Spleen (tissue), 11 donors: ENCODE data around the gene DAPK2. TPM values are rescaled to one million over a fixed set of nuclear protein-coding genes. Genes with fewer than 3 reads are reported as not detected.
A peak's percentile ranks its signal among the peaks of the same experiment; 100 is the strongest.

ENCODE experiments used
- DNase-seq: peaks from one replicate; pipeline ENCODE4 v3.0.0-alpha.2; 2020
- H3K27ac ChIP-seq, 8 donors: fragments of 200-600 bp; sonication (generic) in 7 of 8; 1 replicate in 4 of 8; 2 replicates in 4 of 8; pipeline versions ENCODE4 v1.5.0 to v1.8.0; 2016 to 2021; ENCODE audit warnings: inconsistent platforms in 4 of 8, mild to moderate bottlenecking in 4 of 8, moderate library complexity in 1 of 8
- H3K27me3 ChIP-seq, 7 donors: fragments of 200-600 bp; sonication (generic) in 6 of 7; replicated peaks in 1 of 7; 1 replicate in 4 of 7; 2 replicates in 3 of 7; pipeline versions ENCODE4 v1.5.0 to v1.8.0; 2016 to 2021; ENCODE audit warnings: inconsistent platforms in 3 of 7, mild to moderate bottlenecking in 1 of 7
- H3K36me3 ChIP-seq, 6 donors: fragments of 200-600 bp; sonication (generic) in 5 of 6; 1 replicate in 4 of 6; 2 replicates in 2 of 6; pipeline versions ENCODE4 v1.5.0 to v1.8.0; 2016 to 2021; ENCODE audit warnings: inconsistent platforms in 2 of 6
- H3K4me1 ChIP-seq, 6 donors: fragments of 200-600 bp; sonication (generic) in 5 of 6; 1 replicate in 3 of 6; 2 replicates in 3 of 6; pipeline versions ENCODE4 v1.5.0 to v1.8.0; 2016 to 2021; ENCODE audit warnings: inconsistent platforms in 3 of 6
- H3K4me3 ChIP-seq, 8 donors: fragments of 200-600 bp; sonication (generic) in 7 of 8; 1 replicate in 4 of 8; 2 replicates in 4 of 8; pipeline versions ENCODE4 v1.5.0 to v1.8.0; 2016 to 2021; ENCODE audit warnings: inconsistent platforms in 4 of 8, mild to moderate bottlenecking in 4 of 8, moderate library complexity in 2 of 8
- H3K9me3 ChIP-seq, 8 donors: fragments of 200-600 bp; sonication (generic) in 7 of 8; 1 replicate in 4 of 8; 2 replicates in 4 of 8; pipeline versions ENCODE4 v1.5.0 to v1.8.0; 2016 to 2021; ENCODE audit warnings: inconsistent platforms in 4 of 8
- CTCF ChIP-seq, 11 experiments: fragments of 200-600 bp in 7 of 11; fragments of 450-650 bp in 4 of 11; sonication (generic) in 4 of 11; IDR thresholded peaks in 8 of 11; conservative IDR thresholded peaks in 3 of 11; 1 replicate in 7 of 11; 2 replicates in 4 of 11; pipeline versions ENCODE4 v1.4.0 to v1.8.0; 2016 to 2021; ENCODE audit warnings: antibody characterized with exemption in 11 of 11, inconsistent platforms in 4 of 11, mild to moderate bottlenecking in 1 of 11
- POLR2A ChIP-seq, 3 donors: fragments of 450-650 bp; IDR thresholded peaks; one replicate each; pipeline ENCODE4 v1.5.1; 2017; ENCODE audit warnings: antibody characterized with exemption in 3 of 3, mild to moderate bottlenecking in 1 of 3
- POLR2AphosphoS5 ChIP-seq, 3 donors: sonication (generic); formaldehyde crosslinking; IDR thresholded peaks; one replicate each; pipeline ENCODE4 v1.5.1; 2017; ENCODE audit warnings: antibody characterized with exemption in 3 of 3
- whole genome bisulfite sequencing, 5 donors: extraction: QIAGEN DNeasy Blood & Tissue Kit in 3 of 5; methylation state at CpG; one replicate each; pipeline versions ENCODE4 v1.1.5 to v1.1.7; 2013 to 2018; 5-methylcytosine and 5-hydroxymethylcytosine counted together
- intact Hi-C: fragments of 100-400 bp; cut with DNase I; formaldehyde crosslinking; loops from one replicate; pipeline ENCODE4 v1.15.0; 2023; ENCODE audit warnings: low total_unique reads
- polyA plus RNA-seq, 3 donors: library from polyadenylated mRNA; stranded (reverse); fragments of 200-250 nt; gene quantifications; one replicate each; pipeline ENCODE4 v1.2.1, GENCODE V29; 2013
- total RNA-seq, 7 donors: library from RNA; depleted of rRNA in 3 of 7; stranded (reverse); fragments of >200 nt in 3 of 7; fragmentation: NEBNext Ultra II Directional in 4 of 7; extraction: Animal tissue kit (Norgen Biotek cat#: 25700) in 4 of 7; gene quantifications; one replicate each; pipeline versions ENCODE4 v1.1.0 to v1.2.1, GENCODE V29; 2016 to 2021
- donor health status: healthy with polysubstance abuse.
- donor health status: DM: no; HTN: no; CAD: no; lungs with moderate emphysema.
- donor health status: DM: no; HTN: no; CAD: no.
- donor health status: Bipolar disorder and iron deficiency.
- donor health status: healthy.
- donor health status: DM: no; HTN: no; CAD: no.
- donor health status: DM: yes; HTN: yes; CAD: no.

Gene DAPK2
- total and polyA plus RNA-seq, 10 donors = 4.9 to 38.3 (median 15.5) TPM

DNA sequence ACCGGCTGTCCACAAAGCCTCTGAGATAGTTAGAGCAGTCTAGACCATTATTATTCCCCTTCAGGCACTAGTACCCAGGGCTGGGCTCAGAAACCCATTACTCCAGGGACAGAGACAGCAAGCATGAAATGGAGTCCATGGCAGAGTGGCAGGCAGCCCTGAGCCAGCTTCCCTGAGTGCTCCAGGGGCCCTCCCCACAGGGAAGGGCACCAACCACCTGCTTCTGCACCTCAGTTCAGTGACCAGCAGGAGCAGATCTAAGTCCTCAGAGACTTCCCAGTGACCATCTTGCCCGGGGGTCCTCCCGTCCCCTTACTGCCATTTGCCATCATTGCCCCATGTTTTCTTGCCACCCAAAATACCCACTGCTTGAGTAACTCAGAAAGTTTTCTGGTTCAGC, 62.0 kb downstream of the DAPK2 start:
- H3K4me1 ChIP-seq = peaks cover 21 to 69% (median 45%) of the 10 kb centered on the region in 6 donors

GRCh38 chr15:63983061-63983711, 63.1 kb downstream of the DAPK2 start:
- TF ChIP-seq CTCF (IDR thresholded peaks at IDR 0.05 in 8 of 11, conservative IDR thresholded peaks at IDR 0.05 in 3 of 11) (peak in 2 of 11 experiments; percentile 8 to 21), POLR2A (IDR thresholded peaks at IDR 0.05) (no peak), POLR2AphosphoS5 (IDR thresholded peaks at IDR 0.05) (no peak)
- intact Hi-C loops = no loop called here
- no peak overlapping the region for H3K4me3 ChIP-seq
- H3K27ac ChIP-seq = peak overlapping the region in 5 of 8 donors; percentile 1 to 92 (median 32)
- H3K9me3 ChIP-seq = no peaks in the 10 kb centered on the region
- H3K4me1 ChIP-seq = peaks cover 21 to 66% (median 46%) of the 10 kb centered on the region in 6 donors
- DNase-seq = peak; percentile 76
- 79 to 90% (median 85%) methylated on average over 19 of the region's 19 CpGs for WGBS, 5 donors
- no peaks in the 10 kb centered on the region for H3K27me3 ChIP-seq
- H3K36me3 ChIP-seq = peaks cover 0 to 17% (median 0%) of the 10 kb centered on the region in 6 donors

More for the DNA sequence above, 62.0 kb downstream of the DAPK2 start:
- no peak for TF ChIP-seq CTCF (IDR thresholded peaks at IDR 0.05 in 8 of 11, conservative IDR thresholded peaks at IDR 0.05 in 3 of 11)
- TF ChIP-seq POLR2A (IDR thresholded peaks at IDR 0.05) = no peak
- no peak for TF ChIP-seq POLR2AphosphoS5 (IDR thresholded peaks at IDR 0.05)
- Histone ChIP-seq H3K9me3 (no peaks in the 10 kb centered on the region), H3K27ac (peak overlapping the region in 4 of 8 donors; percentile 82 to 92 (median 88)), H3K36me3 (peaks cover 0 to 17% (median 0%) of the 10 kb centered on the region in 6 donors), H3K27me3 (no peaks in the 10 kb centered on the region), H3K4me3 (no peak overlapping the region)
- DNase-seq = peak; percentile 72
- WGBS, 5 donors = 89 to 97% (median 94%) methylated on average over 3 of the region's 3 CpGs
- intact Hi-C loops = no loop called here

GRCh38 chr15:63982381-63982854, 63.9 kb downstream of the DAPK2 start:
- Histone ChIP-seq H3K27ac (peak overlapping the region in 1 of 8 donors; percentile 92), H3K4me3 (no peak overlapping the region), H3K27me3 (no peaks in the 10 kb centered on the region), H3K36me3 (peaks cover 0 to 25% (median 0%) of the 10 kb centered on the region in 6 donors), H3K9me3 (no peaks in the 10 kb centered on the region), H3K4me1 (peaks cover 20 to 58% (median 39%) of the 10 kb centered on the region in 6 donors)
- 80 to 93% (median 89%) methylated on average over 7 of the region's 7 CpGs for WGBS, 5 donors
- DNase-seq = peak; percentile 25
- intact Hi-C loops = no loop called here
- no peak for TF ChIP-seq POLR2A (IDR thresholded peaks at IDR 0.05)

GRCh38 chr15:63981596-63982320, 64.5 kb downstream of the DAPK2 start:
- H3K9me3 ChIP-seq = no peaks in the 10 kb centered on the region
- DNase-seq = peak; percentile 41

More at GRCh38 chr15:63981596-63982320, 64.5 kb downstream of the DAPK2 start:
- peaks cover 15 to 52% (median 33%) of the 10 kb centered on the region in 6 donors for H3K4me1 ChIP-seq
- H3K36me3 ChIP-seq = peaks cover 0 to 31% (median 0%) of the 10 kb centered on the region in 6 donors
- H3K4me3 ChIP-seq = no peak overlapping the region
- 82 to 91% (median 87%) methylated on average over 13 of the region's 13 CpGs for WGBS, 5 donors
- intact Hi-C loops = no loop called here
- TF ChIP-seq CTCF (IDR thresholded peaks at IDR 0.05 in 8 of 11, conservative IDR thresholded peaks at IDR 0.05 in 3 of 11) (no peak), POLR2AphosphoS5 (IDR thresholded peaks at IDR 0.05) (no peak)
- peak overlapping the region in 1 of 8 donors; percentile 92 for H3K27ac ChIP-seq
- H3K27me3 ChIP-seq = no peaks in the 10 kb centered on the region
